GM12875 (cell line): Measurements from ENCODE around the gene MLXIP.
"Not testable (repeated sequence)": the region's sequence is repeated elsewhere in the genome, so short reads cannot be mapped to it uniquely, and the experiment has no call there.

Experiments
- H3K4me3 ChIP-seq: one replicate; pipeline ENCODE4 v1.5.1; 2011; ENCODE audit warnings: low read depth, low read length, control low read depth
- CTCF ChIP-seq: IDR thresholded peaks from 2 replicates; pipeline ENCODE4 v1.5.1; 2011; ENCODE audit warnings: low read depth, mild to moderate bottlenecking, control low read depth, inconsistent platforms, low read length, moderate library complexity, borderline replicate concordance; ENCODE audit not compliant: insufficient read depth

The MLXIP gene

GRCh38 chr12:122099280-122099749 lies 20.8 kb downstream of the MLXIP start:
- TF ChIP-seq CTCF = no peak
- H3K4me3 ChIP-seq = no peak overlapping the region

- H3K4me3 ChIP-seq = no peak overlapping the region
- TF ChIP-seq CTCF = no peak
Measured at GRCh38 chr12:122099856-122100255, 21.3 kb downstream of the MLXIP start.

DNA sequence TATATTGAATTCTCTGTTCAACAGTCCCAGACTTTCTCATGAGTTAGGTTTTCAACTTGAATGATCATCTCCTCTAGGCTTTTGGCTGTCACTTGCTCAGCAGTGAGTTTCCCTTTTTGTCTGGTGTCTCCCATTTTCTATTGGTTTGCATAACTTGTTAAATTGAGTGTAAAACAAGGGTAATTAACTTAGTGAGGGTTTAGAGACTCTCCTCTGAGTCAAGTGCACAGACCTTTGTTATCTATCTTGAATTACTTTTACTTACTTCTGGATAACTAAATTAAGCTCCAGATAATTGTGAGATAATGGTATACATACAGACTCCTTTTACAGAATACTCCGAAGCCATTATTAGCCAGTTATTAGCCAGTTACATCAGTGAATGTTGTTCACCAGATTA lies 22.0 kb downstream of the MLXIP start:
- TF ChIP-seq CTCF = no peak
- no peak overlapping the region for H3K4me3 ChIP-seq

- no peak overlapping the region for H3K4me3 ChIP-seq
- TF ChIP-seq CTCF = no peak
Measured at GRCh38 chr12:122102331-122102730, 23.8 kb downstream of the MLXIP start.

GRCh38 chr12:122104844-122105243 lies 26.3 kb downstream of the MLXIP start:
- no peak for TF ChIP-seq CTCF
- no peak overlapping the region for H3K4me3 ChIP-seq

DNA sequence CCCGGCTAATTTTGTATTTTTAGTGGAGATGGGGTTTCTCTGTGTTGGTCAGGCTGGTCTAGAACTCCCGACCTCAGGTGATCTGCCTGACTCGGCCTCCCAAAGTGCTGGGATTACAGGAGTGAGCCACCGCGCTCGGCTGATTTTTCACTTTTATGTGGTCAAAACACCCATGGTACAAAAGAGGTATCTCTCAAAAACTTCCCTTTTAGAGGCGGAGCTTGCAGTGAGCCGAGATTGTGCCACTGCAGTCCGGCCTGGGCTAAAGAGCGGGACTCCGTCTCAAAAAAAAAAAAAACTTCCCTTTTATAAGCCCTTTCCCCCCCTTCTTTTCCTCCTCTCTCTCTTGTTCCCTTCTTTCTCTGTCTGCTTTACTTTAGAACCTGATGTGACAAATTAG lies 26.9 kb downstream of the MLXIP start:
- not testable (repeated sequence) for H3K4me3 ChIP-seq

- TF ChIP-seq CTCF = no peak
- no peak overlapping the region for H3K4me3 ChIP-seq
Measured at GRCh38 chr12:122106843-122107242, 28.3 kb downstream of the MLXIP start.

- no peak for TF ChIP-seq CTCF
Measured at GRCh38 chr12:122107261-122107660, 28.7 kb downstream of the MLXIP start.

More at GRCh38 chr12:122107261-122107660, 28.7 kb downstream of the MLXIP start:
- H3K4me3 ChIP-seq = no peak overlapping the region
